Effector memory CD4-positive, alpha-beta T cell (primary cell): ENCODE results near the gene HK3.

Source experiments
- DNase-seq, 3 donors: peaks; one replicate each; pipeline ENCODE4 v3.0.0-alpha.2; 2020
- H3K27ac ChIP-seq: 2 replicates; pipeline ENCODE4 v1.7.0; 2013; ENCODE audit warnings: mild to moderate bottlenecking, low read length, moderate library complexity; ENCODE audit not compliant: insufficient read depth, poor library complexity, severe bottlenecking
- H3K27me3 ChIP-seq: replicated peaks from 2 replicates; pipeline ENCODE4 v1.7.0; 2013; ENCODE audit warnings: mild to moderate bottlenecking, low read length; ENCODE audit not compliant: insufficient read depth, control insufficient read depth, poor library complexity, severe bottlenecking
- H3K36me3 ChIP-seq: 2 replicates; pipeline ENCODE4 v1.7.0; 2013; ENCODE audit warnings: mild to moderate bottlenecking, low read length, moderate library complexity; ENCODE audit not compliant: control insufficient read depth, insufficient read depth
- H3K4me1 ChIP-seq: 2 replicates; pipeline ENCODE4 v1.7.0; 2013; ENCODE audit warnings: low read length, mild to moderate bottlenecking; ENCODE audit not compliant: control insufficient read depth, insufficient read depth, poor library complexity, severe bottlenecking
- H3K4me3 ChIP-seq: 2 replicates; pipeline ENCODE4 v1.7.0; 2013; ENCODE audit warnings: low read length, low read depth, mild to moderate bottlenecking; ENCODE audit not compliant: insufficient read depth, poor library complexity, severe bottlenecking
- H3K9me3 ChIP-seq: 2 replicates; pipeline ENCODE4 v1.7.0; 2013; ENCODE audit warnings: mild to moderate bottlenecking, low read length, moderate library complexity; ENCODE audit not compliant: control insufficient read depth

The HK3 gene

DNA sequence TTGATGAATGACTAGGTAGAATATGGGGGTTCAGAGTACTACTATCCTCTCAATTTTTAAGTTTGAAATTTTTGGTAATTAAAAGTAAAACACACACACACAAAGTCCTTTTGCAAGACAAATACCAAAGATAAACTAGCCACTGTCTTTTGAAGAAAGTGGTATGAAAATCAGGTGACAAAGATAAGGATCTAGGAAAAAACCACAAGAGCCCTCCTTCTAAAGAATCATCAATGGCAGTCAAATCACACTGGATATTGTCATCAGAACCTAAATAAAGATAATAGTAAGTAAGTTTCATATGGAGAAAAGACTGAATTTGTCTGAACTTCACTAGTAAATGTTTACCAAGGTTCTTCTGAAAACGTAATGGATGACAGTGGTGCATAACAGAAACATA is 30.5 kb upstream of the HK3 start:
- no peaks in the 10 kb centered on the region for H3K27me3 ChIP-seq
- H3K4me3 ChIP-seq, result no peak overlapping the region
- no peaks in the 10 kb centered on the region for H3K9me3 ChIP-seq
- H3K4me1 ChIP-seq, result no peaks in the 10 kb centered on the region
- DNase-seq, result no peak
- H3K36me3 ChIP-seq, result peaks cover 5% of the 10 kb centered on the region
- no peak overlapping the region for H3K27ac ChIP-seq

DNA sequence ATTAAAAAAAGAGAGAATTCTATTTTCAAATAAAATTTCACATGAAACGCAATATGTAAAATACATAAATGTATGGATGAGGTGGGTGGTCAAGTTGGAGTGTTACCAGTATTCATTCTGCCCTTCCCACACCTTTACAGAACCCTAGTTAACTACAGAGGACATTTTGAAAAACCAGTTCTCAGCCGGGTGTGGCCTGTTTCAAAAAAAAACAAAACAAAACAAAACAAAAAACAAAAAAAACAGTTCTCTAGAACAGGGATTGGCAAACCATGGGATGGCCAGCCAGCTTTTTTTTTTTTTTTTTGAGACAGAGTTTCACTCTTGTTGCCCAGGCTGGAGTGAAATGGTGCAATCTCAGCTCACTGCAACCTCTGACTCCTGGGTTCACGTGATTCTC is 28.4 kb upstream of the HK3 start:
- H3K36me3 ChIP-seq, result no peaks in the 10 kb centered on the region
- H3K4me3 ChIP-seq, result no peak overlapping the region
- H3K27ac ChIP-seq, result no peak overlapping the region
- no peaks in the 10 kb centered on the region for H3K4me1 ChIP-seq
- H3K9me3 ChIP-seq, result no peaks in the 10 kb centered on the region
- DNase-seq, result no peak
- no peaks in the 10 kb centered on the region for H3K27me3 ChIP-seq

DNA sequence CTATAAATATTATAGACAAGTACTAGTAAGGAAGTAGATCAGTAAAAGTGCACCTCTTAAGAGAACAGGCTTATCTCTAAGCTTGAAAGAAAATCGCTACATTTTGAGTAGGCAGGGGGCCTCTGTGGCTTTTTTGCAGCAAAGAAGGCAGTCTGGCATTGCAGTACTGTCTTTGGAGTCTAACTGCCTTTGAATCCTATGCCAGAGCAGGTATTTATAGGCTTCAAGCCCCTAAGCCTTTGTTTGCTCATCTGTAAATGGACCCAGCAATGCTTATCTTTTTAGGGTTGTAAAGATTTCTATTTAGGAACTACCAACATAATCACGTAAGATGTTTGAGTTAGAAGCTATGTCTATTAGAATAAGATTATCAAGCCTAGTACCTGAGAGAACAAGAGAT is 23.7 kb upstream of the HK3 start:
- no peaks in the 10 kb centered on the region for H3K4me1 ChIP-seq
- no peaks in the 10 kb centered on the region for H3K9me3 ChIP-seq
- H3K36me3 ChIP-seq, result peaks cover 10% of the 10 kb centered on the region
- DNase-seq, result no peak
- no peak overlapping the region for H3K4me3 ChIP-seq
- no peaks in the 10 kb centered on the region for H3K27me3 ChIP-seq
- no peak overlapping the region for H3K27ac ChIP-seq

DNA sequence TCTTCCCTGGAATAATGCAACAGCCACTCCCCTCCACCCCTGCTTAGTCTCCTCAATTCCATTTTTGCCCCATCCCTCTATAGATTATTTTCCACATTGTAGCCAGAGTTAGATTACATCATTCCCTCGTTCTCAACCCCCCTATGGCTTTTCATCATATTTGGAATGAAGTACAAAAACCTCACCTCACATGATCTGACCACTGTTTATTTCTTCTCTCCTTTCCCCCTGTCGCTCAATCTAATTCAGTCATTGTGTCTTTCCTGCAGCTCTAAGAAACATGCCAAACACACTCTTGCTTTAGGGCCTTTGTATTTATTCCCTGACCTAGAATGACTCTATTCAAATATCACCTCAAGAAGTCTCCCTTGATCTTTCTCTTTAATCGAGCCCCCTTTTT is 22.6 kb upstream of the HK3 start:
- no peak overlapping the region for H3K4me3 ChIP-seq
- no peaks in the 10 kb centered on the region for H3K4me1 ChIP-seq
- H3K27me3 ChIP-seq, result no peaks in the 10 kb centered on the region
- no peak for DNase-seq
- H3K36me3 ChIP-seq, result peaks cover 10% of the 10 kb centered on the region
- no peak overlapping the region for H3K27ac ChIP-seq
- H3K9me3 ChIP-seq, result no peaks in the 10 kb centered on the region

DNA sequence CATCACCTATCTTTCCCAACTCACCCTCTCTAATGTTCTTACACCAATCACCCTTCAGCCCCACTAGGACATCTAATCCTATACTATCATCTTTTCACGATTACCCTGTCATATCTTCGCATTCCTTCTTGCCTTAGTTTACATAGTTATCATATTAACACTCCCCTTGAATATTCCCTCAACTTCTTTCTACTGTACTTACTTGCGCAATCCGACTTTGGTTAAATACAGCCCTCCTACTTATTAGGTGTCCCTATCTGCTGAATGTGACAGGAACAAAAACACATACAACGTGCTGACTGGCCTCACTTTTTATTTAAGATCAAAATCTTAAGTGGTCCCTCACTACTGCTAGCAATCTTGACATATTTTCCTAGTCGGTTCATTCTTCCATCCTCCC is 19.5 kb upstream of the HK3 start:
- Histone ChIP-seq H3K27ac (no peak overlapping the region), H3K4me3 (no peak overlapping the region), H3K9me3 (no peaks in the 10 kb centered on the region), H3K27me3 (no peaks in the 10 kb centered on the region), H3K4me1 (no peaks in the 10 kb centered on the region), H3K36me3 (peaks cover 15% of the 10 kb centered on the region)
- DNase-seq, result no peak

DNA sequence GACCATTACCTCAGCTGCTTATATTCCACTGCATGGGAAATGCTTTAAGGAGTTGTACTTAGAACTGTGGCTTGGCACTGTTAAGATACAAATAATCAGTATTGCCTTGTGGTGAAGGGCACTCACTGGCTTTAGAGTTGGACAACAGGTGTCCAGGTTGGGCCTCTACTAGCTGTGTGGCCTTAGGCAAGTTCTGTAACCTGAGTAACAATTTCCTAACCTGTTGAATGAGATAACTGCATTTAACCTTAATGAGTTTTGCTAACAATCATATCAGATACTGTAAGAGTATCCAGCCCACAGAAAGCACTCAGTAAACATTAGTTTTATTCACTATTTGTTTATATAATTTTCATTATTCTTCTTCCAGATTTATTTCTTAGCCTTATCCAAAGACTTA is 17.2 kb upstream of the HK3 start:
- Histone ChIP-seq H3K4me3 (no peak overlapping the region), H3K27ac (no peak overlapping the region), H3K4me1 (no peaks in the 10 kb centered on the region), H3K36me3 (peaks cover 18% of the 10 kb centered on the region), H3K9me3 (no peaks in the 10 kb centered on the region), H3K27me3 (no peaks in the 10 kb centered on the region)
- no peak for DNase-seq

DNA sequence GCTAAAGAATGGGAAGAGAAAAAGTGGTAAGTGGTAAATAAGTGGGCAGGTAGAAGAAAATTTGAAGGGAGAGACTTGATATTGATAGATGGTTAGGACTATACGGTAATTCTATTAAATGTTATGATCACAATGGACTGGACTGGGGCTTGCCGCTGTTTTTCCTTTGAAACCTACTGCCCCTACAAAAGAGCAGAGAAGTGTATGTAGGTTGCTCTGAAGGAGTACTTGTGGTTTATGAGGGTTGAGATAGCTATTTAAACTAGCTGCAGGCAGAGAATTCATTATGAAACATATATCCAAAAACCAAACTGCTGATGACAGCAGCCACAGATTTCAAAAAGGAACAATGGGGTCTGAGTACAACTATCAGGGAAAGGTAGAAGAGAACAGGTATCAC is 16.8 kb upstream of the HK3 start:
- no peak for DNase-seq
- no peaks in the 10 kb centered on the region for H3K4me1 ChIP-seq
- no peak overlapping the region for H3K4me3 ChIP-seq
- no peaks in the 10 kb centered on the region for H3K9me3 ChIP-seq
- no peak overlapping the region for H3K27ac ChIP-seq
- peaks cover 18% of the 10 kb centered on the region for H3K36me3 ChIP-seq
- no peaks in the 10 kb centered on the region for H3K27me3 ChIP-seq

DNA sequence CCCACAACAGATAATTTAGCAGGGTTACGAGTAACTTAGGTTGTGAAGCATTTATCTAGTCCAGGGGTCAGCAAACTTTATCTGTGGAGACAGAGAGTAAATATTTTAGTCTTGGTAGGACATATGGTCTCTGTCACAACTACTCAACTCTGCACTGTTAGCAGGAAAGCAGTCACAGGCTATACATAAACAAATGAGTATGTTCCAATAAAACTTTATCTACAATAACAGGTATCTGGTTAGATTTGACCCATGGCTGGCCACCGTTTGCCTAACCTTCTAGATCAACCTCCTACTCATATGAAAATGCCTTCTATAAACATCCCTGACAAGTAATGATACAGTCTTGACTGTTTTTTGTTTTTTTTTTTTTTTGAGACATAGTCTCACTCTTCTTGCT is 13.0 kb upstream of the HK3 start:
- no peaks in the 10 kb centered on the region for H3K27me3 ChIP-seq
- no peaks in the 10 kb centered on the region for H3K4me1 ChIP-seq
- no peaks in the 10 kb centered on the region for H3K9me3 ChIP-seq
- H3K27ac ChIP-seq, result no peak overlapping the region
- peaks cover 31% of the 10 kb centered on the region for H3K36me3 ChIP-seq
- H3K4me3 ChIP-seq, result no peak overlapping the region
- no peak for DNase-seq

DNA sequence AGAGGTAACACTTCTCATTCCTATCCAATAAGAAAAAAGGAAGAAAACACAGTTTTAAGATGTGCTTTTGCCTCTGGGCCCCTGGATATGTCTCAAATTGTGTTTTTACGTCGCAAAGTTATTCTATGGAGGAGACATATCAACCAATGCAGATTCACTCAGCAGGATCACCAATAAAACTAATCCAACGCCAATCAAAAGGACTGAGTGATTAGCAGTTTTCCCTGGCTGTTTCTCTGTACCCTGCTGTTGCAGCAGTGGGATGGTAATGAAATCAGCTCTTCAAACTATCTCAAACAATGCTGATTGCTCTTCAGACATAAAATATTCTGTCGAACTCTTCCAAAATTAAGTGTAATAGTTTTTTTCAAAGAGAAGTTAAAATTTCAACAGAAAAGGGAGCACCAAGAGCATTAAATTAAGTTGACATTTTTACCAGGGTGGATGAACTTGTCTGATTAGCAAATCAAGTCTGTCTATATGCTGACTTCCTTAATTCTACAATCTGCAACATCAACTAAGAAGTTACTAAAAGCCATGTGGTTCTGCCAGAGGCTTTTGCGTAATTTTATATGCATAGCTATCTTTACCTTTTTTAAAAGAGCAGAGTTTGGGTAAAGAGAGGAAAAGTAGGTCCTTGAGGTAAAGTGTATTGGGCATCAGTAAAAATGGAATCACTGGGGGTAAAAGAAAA is 9.7 kb upstream of the HK3 start:
- Histone ChIP-seq H3K27me3 (no peaks in the 10 kb centered on the region), H3K9me3 (no peaks in the 10 kb centered on the region), H3K36me3 (peaks cover 57% of the 10 kb centered on the region), H3K4me1 (no peaks in the 10 kb centered on the region), H3K4me3 (no peak overlapping the region), H3K27ac (no peak overlapping the region)
- DNase-seq, result no peak

DNA sequence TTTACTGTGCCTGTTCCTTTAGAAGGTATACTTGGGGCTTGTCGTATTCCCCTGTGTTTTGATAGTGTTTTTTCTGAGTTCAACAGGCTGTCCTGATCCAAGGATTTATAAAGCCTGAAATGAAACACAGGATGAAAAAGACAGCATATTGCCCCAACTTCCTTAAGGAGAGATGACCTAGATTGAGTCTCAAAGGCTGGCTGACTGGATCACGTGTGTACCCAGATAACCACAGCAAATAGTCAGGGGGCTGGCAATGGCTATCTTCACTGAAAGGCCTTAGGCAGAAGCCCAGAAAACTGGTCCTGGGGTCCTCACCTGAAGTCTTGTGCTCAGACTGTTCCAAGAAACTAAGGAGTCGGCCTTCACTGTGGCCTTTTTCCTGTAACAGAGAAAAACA is 7.7 kb upstream of the HK3 start:
- H3K9me3 ChIP-seq, result no peaks in the 10 kb centered on the region
- H3K4me1 ChIP-seq, result no peaks in the 10 kb centered on the region
- no peak overlapping the region for H3K27ac ChIP-seq
- DNase-seq, result no peak
- peaks cover 54% of the 10 kb centered on the region for H3K36me3 ChIP-seq
- H3K27me3 ChIP-seq, result no peaks in the 10 kb centered on the region
- no peak overlapping the region for H3K4me3 ChIP-seq
